ENCODE data around the gene SPDL1.

The SPDL1 gene

DNA sequence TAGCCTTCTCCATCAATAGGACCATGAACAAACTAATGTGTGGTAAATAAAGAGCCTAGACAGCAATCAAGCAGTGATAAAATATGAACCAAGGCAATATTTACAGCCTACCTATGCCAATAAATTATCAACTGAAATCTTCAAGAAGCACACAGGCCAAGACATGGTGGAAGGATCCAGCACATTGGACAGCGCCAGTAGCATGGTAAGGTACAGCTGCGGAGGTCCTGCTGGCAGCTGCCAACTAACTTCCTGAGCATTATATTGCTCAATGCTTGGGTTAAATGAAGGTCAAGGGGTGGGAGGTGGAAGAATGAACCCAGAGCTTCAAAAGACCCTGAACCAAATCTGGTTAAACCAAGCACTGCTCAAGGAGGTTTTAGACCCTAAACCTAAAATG lies 16.5 kb upstream of the SPDL1 start:
- no peak overlapping the region for H3K27ac ChIP-seq (ENCODE audit: low read depth, low read length)
- H3K9me3 ChIP-seq (ENCODE audit: control insufficient read depth in 1 of 2, low read length in 2 of 2), result no peaks in the 10 kb centered on the region
- H3K27me3 ChIP-seq (ENCODE audit: control insufficient read depth in 1 of 2, insufficient read depth in 2 of 2, low read length in 2 of 2), result peaks cover 0 to 3% of the 10 kb centered on the region in 2 donors
- no peaks in the 10 kb centered on the region for H3K4me1 ChIP-seq (ENCODE audit: control insufficient read depth in 1 of 2, insufficient read depth in 2 of 2, low read length in 2 of 2)
- H3K9ac ChIP-seq (ENCODE audit: low read depth in 1 of 2, low read length in 2 of 2), result no peak overlapping the region
- H3K36me3 ChIP-seq (ENCODE audit: control insufficient read depth in 1 of 2, insufficient read depth in 2 of 2, low read length in 2 of 2), result no peaks in the 10 kb centered on the region
- no peak overlapping the region for H3K4me3 ChIP-seq (ENCODE audit: low read depth in 1 of 2, low read length in 2 of 2)

GRCh38 chr5:169569513-169569912 lies 14.1 kb upstream of the SPDL1 start:
- no peak overlapping the region for H3K27ac ChIP-seq (ENCODE audit: low read depth, low read length)
- H3K27me3 ChIP-seq (ENCODE audit: control insufficient read depth in 1 of 2, insufficient read depth in 2 of 2, low read length in 2 of 2), result no peaks in the 10 kb centered on the region
- H3K9me3 ChIP-seq (ENCODE audit: control insufficient read depth in 1 of 2, low read length in 2 of 2), result no peaks in the 10 kb centered on the region
- no peaks in the 10 kb centered on the region for H3K36me3 ChIP-seq (ENCODE audit: control insufficient read depth in 1 of 2, insufficient read depth in 2 of 2, low read length in 2 of 2)
- H3K4me1 ChIP-seq (ENCODE audit: control insufficient read depth in 1 of 2, insufficient read depth in 2 of 2, low read length in 2 of 2), result peaks cover 0 to 7% of the 10 kb centered on the region in 2 donors
- H3K9ac ChIP-seq (ENCODE audit: low read depth in 1 of 2, low read length in 2 of 2), result no peak overlapping the region
- no peak overlapping the region for H3K4me3 ChIP-seq (ENCODE audit: low read depth in 1 of 2, low read length in 2 of 2)

DNA sequence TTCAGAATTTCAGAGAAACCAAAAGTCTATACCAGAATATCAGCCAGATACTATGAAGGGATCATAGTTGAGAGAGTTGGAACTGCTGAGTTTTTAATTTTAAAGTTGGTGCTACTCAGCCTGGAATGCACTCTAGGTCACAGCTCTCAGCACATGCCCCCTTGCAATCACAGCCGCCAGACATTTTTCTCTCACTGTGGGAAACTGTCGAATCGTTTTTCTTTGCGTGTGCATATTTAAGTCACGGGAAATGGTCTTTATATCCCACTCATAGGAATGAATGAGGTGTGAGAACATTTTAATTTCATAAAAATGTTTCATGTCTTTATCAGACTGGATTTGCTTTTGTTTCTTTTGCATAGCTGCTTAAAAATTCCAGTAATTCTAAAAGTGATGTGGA lies 12.2 kb upstream of the SPDL1 start:
- Histone ChIP-seq H3K27me3 (ENCODE audit: control insufficient read depth in 1 of 2, insufficient read depth in 2 of 2, low read length in 2 of 2) (peaks cover 0 to 5% of the 10 kb centered on the region in 2 donors), H3K36me3 (ENCODE audit: control insufficient read depth in 1 of 2, insufficient read depth in 2 of 2, low read length in 2 of 2) (no peaks in the 10 kb centered on the region), H3K27ac (ENCODE audit: low read depth, low read length) (no peak overlapping the region), H3K4me3 (ENCODE audit: low read depth in 1 of 2, low read length in 2 of 2) (no peak overlapping the region), H3K9ac (ENCODE audit: low read depth in 1 of 2, low read length in 2 of 2) (no peak overlapping the region), H3K9me3 (ENCODE audit: control insufficient read depth in 1 of 2, low read length in 2 of 2) (no peaks in the 10 kb centered on the region), H3K4me1 (ENCODE audit: control insufficient read depth in 1 of 2, insufficient read depth in 2 of 2, low read length in 2 of 2) (peaks cover 0 to 7% of the 10 kb centered on the region in 2 donors)

GRCh38 chr5:169574134-169574646 lies 9.4 kb upstream of the SPDL1 start:
- Histone ChIP-seq H3K4me1 (ENCODE audit: control insufficient read depth in 1 of 2, insufficient read depth in 2 of 2, low read length in 2 of 2) (peaks cover 0 to 7% of the 10 kb centered on the region in 2 donors), H3K9ac (ENCODE audit: low read depth in 1 of 2, low read length in 2 of 2) (no peak overlapping the region), H3K4me3 (ENCODE audit: low read depth in 1 of 2, low read length in 2 of 2) (no peak overlapping the region), H3K36me3 (ENCODE audit: control insufficient read depth in 1 of 2, insufficient read depth in 2 of 2, low read length in 2 of 2) (no peaks in the 10 kb centered on the region), H3K27ac (ENCODE audit: low read depth, low read length) (no peak overlapping the region), H3K9me3 (ENCODE audit: control insufficient read depth in 1 of 2, low read length in 2 of 2) (no peaks in the 10 kb centered on the region), H3K27me3 (ENCODE audit: control insufficient read depth in 1 of 2, insufficient read depth in 2 of 2, low read length in 2 of 2) (peaks cover 0 to 5% of the 10 kb centered on the region in 2 donors)

DNA sequence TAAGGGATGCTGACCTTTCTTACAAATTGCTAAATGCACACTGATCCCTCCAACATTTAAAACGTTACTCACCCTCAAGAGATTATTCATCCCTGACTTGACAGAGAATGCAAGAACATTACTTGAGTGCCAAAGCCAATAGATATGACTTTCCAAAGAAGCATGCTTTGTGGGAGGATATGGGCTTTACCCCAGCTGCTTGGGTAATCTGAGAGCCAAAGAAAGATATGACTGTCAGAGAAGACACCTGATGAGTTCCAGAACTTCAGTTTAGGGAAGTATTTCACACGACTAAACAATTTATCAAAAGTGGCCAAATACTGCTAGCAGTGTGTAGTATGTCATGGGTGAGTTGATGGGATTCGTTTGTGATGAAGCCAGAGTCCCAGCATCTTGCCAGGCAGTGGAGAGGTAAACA lies 7.4 kb upstream of the SPDL1 start:
- Histone ChIP-seq H3K27ac (ENCODE audit: low read depth, low read length) (no peak overlapping the region), H3K27me3 (ENCODE audit: control insufficient read depth in 1 of 2, insufficient read depth in 2 of 2, low read length in 2 of 2) (peaks cover 0 to 5% of the 10 kb centered on the region in 2 donors), H3K4me1 (ENCODE audit: control insufficient read depth in 1 of 2, insufficient read depth in 2 of 2, low read length in 2 of 2) (peaks cover 0 to 7% of the 10 kb centered on the region in 2 donors), H3K36me3 (ENCODE audit: control insufficient read depth in 1 of 2, insufficient read depth in 2 of 2, low read length in 2 of 2) (no peaks in the 10 kb centered on the region), H3K9me3 (ENCODE audit: control insufficient read depth in 1 of 2, low read length in 2 of 2) (no peaks in the 10 kb centered on the region), H3K9ac (ENCODE audit: low read depth in 1 of 2, low read length in 2 of 2) (no peak overlapping the region), H3K4me3 (ENCODE audit: low read depth in 1 of 2, low read length in 2 of 2) (no peak overlapping the region)

DNA sequence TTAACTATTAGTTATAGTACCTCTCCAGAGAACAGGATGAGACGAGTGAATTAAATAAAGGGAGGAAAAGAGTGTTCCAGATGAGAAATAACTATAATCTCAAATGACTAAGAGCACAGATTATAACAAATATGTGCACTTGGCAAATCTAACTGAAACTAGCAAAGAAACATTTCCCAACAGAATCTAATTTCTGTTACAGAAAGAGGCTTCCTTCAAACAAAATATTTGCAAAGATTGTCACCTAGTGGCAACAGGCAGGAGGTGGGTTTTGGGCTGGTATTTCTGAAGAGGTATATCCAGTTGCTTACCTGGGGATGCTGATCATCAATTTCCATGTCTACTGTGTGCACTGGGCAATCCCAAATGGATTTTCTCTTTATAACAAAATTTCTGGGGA lies 5.6 kb upstream of the SPDL1 start:
- Histone ChIP-seq H3K36me3 (ENCODE audit: control insufficient read depth in 1 of 2, insufficient read depth in 2 of 2, low read length in 2 of 2) (no peaks in the 10 kb centered on the region), H3K9me3 (ENCODE audit: control insufficient read depth in 1 of 2, low read length in 2 of 2) (no peaks in the 10 kb centered on the region), H3K27ac (ENCODE audit: low read depth, low read length) (no peak overlapping the region), H3K9ac (ENCODE audit: low read depth in 1 of 2, low read length in 2 of 2) (no peak overlapping the region), H3K4me3 (ENCODE audit: low read depth in 1 of 2, low read length in 2 of 2) (no peak overlapping the region), H3K4me1 (ENCODE audit: control insufficient read depth in 1 of 2, insufficient read depth in 2 of 2, low read length in 2 of 2) (peaks cover 0 to 7% of the 10 kb centered on the region in 2 donors), H3K27me3 (ENCODE audit: control insufficient read depth in 1 of 2, insufficient read depth in 2 of 2, low read length in 2 of 2) (peaks cover 0 to 5% of the 10 kb centered on the region in 2 donors)

DNA sequence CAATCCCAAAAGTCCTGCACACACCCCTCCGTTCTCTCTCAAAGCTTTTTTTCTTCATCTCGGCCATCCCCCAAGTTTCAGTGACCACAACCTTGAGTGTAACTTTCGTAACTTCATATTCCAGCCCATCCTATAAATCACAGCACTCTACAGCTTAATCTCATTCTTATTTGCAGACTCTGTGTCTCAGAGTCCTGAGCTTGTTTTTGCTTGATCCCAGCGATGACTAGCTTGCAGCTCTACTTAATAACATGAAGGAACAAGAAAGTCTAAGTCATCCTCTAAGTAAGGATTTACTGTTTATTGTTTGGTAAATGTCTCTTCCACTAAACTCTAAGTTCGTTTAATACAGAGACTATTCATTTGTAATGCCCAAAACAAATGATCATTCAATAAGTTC lies 2.6 kb upstream of the SPDL1 start:
- Histone ChIP-seq H3K27me3 (ENCODE audit: control insufficient read depth in 1 of 2, insufficient read depth in 2 of 2, low read length in 2 of 2) (peaks cover 0 to 4% of the 10 kb centered on the region in 2 donors), H3K9me3 (ENCODE audit: control insufficient read depth in 1 of 2, low read length in 2 of 2) (no peaks in the 10 kb centered on the region), H3K36me3 (ENCODE audit: control insufficient read depth in 1 of 2, insufficient read depth in 2 of 2, low read length in 2 of 2) (no peaks in the 10 kb centered on the region), H3K4me1 (ENCODE audit: control insufficient read depth in 1 of 2, insufficient read depth in 2 of 2, low read length in 2 of 2) (peaks cover 0 to 4% of the 10 kb centered on the region in 2 donors), H3K4me3 (ENCODE audit: low read depth in 1 of 2, low read length in 2 of 2) (no peak overlapping the region), H3K27ac (ENCODE audit: low read depth, low read length) (no peak overlapping the region), H3K9ac (ENCODE audit: low read depth in 1 of 2, low read length in 2 of 2) (no peak overlapping the region)

DNA sequence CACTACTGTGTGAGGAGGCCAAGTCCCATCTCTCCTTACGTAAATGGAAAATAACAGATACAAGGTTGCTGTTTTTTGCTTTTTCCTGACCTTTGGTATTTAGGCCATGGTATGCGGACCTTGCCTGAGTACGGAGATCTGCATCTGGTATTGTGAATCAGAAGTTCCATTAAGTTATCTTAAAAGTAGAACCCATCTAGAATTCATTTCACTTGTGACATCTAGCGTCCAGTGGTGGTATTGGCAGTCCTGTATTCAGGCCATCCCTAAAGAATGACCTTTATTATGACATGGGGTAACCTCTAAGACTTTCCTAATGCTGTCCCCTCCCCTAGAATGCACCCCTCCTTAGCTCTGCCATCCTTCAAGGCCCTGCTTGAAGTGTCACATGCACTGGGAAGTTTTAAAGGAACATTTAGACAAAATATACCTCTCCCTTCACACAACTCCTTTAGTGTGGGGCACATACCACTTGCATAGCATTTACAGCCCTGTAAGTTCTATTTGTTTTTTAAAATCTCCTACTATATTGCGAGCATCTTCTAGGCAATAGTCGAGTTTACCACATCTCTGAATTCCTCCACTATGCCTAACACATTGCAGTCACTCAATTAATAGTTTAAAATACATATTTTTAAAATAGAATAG lies 1.9 kb upstream of the SPDL1 start:
- Histone ChIP-seq H3K4me1 (ENCODE audit: control insufficient read depth in 1 of 2, insufficient read depth in 2 of 2, low read length in 2 of 2) (peaks cover 0 to 4% of the 10 kb centered on the region in 2 donors), H3K36me3 (ENCODE audit: control insufficient read depth in 1 of 2, insufficient read depth in 2 of 2, low read length in 2 of 2) (no peaks in the 10 kb centered on the region), H3K27ac (ENCODE audit: low read depth, low read length) (no peak overlapping the region), H3K27me3 (ENCODE audit: control insufficient read depth in 1 of 2, insufficient read depth in 2 of 2, low read length in 2 of 2) (no peaks in the 10 kb centered on the region), H3K4me3 (ENCODE audit: low read depth in 1 of 2, low read length in 2 of 2) (no peak overlapping the region), H3K9ac (ENCODE audit: low read depth in 1 of 2, low read length in 2 of 2) (no peak overlapping the region), H3K9me3 (ENCODE audit: control insufficient read depth in 1 of 2, low read length in 2 of 2) (no peaks in the 10 kb centered on the region)

DNA sequence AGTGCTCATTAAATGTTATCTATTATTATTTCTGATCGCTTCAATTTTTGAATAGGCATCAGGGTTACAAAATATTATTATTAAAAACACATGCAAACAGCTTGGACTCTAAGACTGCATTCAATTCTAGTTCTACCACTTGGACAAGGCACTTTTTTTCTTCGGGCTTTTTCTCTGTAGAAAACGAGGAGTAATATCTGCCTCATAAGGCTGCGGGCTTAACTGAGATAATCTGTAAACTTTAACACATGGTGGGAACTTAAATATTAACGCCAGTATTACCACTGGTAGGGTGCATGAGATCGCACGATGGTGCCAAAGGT lies 511 bp upstream of the SPDL1 start:
- Histone ChIP-seq H3K27me3 (ENCODE audit: control insufficient read depth in 1 of 2, insufficient read depth in 2 of 2, low read length in 2 of 2) (no peaks in the 10 kb centered on the region), H3K9me3 (ENCODE audit: control insufficient read depth in 1 of 2, low read length in 2 of 2) (no peaks in the 10 kb centered on the region), H3K4me3 (ENCODE audit: low read depth in 1 of 2, low read length in 2 of 2) (peak overlapping the region; percentile 89 to 94), H3K27ac (ENCODE audit: low read depth, low read length) (no peak overlapping the region), H3K4me1 (ENCODE audit: control insufficient read depth in 1 of 2, insufficient read depth in 2 of 2, low read length in 2 of 2) (peaks cover 0 to 4% of the 10 kb centered on the region in 2 donors), H3K36me3 (ENCODE audit: control insufficient read depth in 1 of 2, insufficient read depth in 2 of 2, low read length in 2 of 2) (no peaks in the 10 kb centered on the region), H3K9ac (ENCODE audit: low read depth in 1 of 2, low read length in 2 of 2) (peak overlapping the region; percentile 54 to 76)

GRCh38 chr5:169584998-169585451 lies 1.5 kb downstream of the SPDL1 start:
- Histone ChIP-seq H3K36me3 (ENCODE audit: control insufficient read depth in 1 of 2, insufficient read depth in 2 of 2, low read length in 2 of 2) (peaks cover 3 to 11% of the 10 kb centered on the region in 2 donors), H3K4me3 (ENCODE audit: low read depth in 1 of 2, low read length in 2 of 2) (peak overlapping the region; percentile 89 to 94), H3K27ac (ENCODE audit: low read depth, low read length) (no peak overlapping the region), H3K9me3 (ENCODE audit: control insufficient read depth in 1 of 2, low read length in 2 of 2) (no peaks in the 10 kb centered on the region), H3K27me3 (ENCODE audit: control insufficient read depth in 1 of 2, insufficient read depth in 2 of 2, low read length in 2 of 2) (no peaks in the 10 kb centered on the region), H3K4me1 (ENCODE audit: control insufficient read depth in 1 of 2, insufficient read depth in 2 of 2, low read length in 2 of 2) (peaks cover 0 to 4% of the 10 kb centered on the region in 2 donors), H3K9ac (ENCODE audit: low read depth in 1 of 2, low read length in 2 of 2) (no peak overlapping the region)

All from duodenal mucosa (tissue), 2 donors.